ENCODE results near the gene KAT6B. TPM values are rescaled to one million over a fixed set of nuclear protein-coding genes. Genes with fewer than 3 reads are reported as not detected.

Gene KAT6B
- total and polyA plus RNA-seq, 10 of the 15 experiments (the other 5 are each of a cell fraction or from before 2014, with no cell fraction given), result 2.7 to 22.6 (median 15.7) TPM

DNA sequence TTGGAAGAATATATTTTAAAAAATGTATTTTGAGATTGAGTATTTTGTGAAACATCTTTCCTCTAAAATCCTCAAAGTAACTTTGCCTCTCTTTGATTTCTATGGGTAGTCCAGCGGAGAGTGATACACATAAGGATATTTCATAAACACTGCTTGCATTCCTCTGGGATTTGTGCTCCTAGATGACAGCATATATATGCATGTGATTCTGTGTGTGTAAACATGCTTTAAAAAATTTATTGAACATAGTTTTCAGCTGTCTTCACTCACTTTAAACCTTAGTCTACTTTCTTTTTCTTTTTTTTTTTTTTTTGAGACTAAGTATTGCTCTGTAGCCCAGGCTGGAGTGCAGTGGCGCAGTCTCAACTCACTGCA is 84.6 kb downstream of the KAT6B start:
- in situ Hi-C loops (cut with MboI) (no loop called here), intact Hi-C loops (cut with micrococcal nuclease; ENCODE audit: unreplicated experiment) (no loop called here)
- DNase-seq (ENCODE audit: low read depth, low spot score), result no peak
- WGBS (ENCODE audit: insufficient coverage, insufficient replicate concordance, low lambda C conversion rate, missing lambda C conversion rate), result 100% methylated on average over 2 of the region's 2 CpGs
- ATAC-seq, result no peak
- no peaks in the 10 kb centered on the region for H3K36me3 ChIP-seq (ENCODE audit: control insufficient read depth in 2 of 2, insufficient read depth in 2 of 2, low read length in 1 of 2)
- no peaks in the 10 kb centered on the region for H4K20me1 ChIP-seq (ENCODE audit: control insufficient read depth, insufficient read depth)
- peaks cover 12% of the 10 kb centered on the region for H3K79me2 ChIP-seq (ENCODE audit: control insufficient read depth, insufficient read depth, low read length)
- TF ChIP-seq ATF7 (IDR thresholded peaks at IDR 0.05; ENCODE audit: low read depth) (no peak), SRF (IDR thresholded peaks at IDR 0.05; ENCODE audit: low read depth in 2 of 2, low read length in 2 of 2) (no peak), KDM1A (IDR thresholded peaks at IDR 0.05; ENCODE audit: borderline replicate concordance) (no peak), ZNF622 (IDR thresholded peaks at IDR 0.05) (no peak), LARP7 (IDR thresholded peaks at IDR 0.05) (no peak), NFYA (IDR thresholded peaks at IDR 0.05; ENCODE audit: borderline replicate concordance, low read depth, low read length) (no peak)
- RAD21 ChIA-PET (ENCODE audit: unreplicated experiment), result no interaction called here
- H3K27me3 ChIP-seq (replicated peaks in 1 of 2; ENCODE audit: control insufficient read depth in 2 of 2, insufficient read depth in 2 of 2, low read length in 1 of 2), result no peaks in the 10 kb centered on the region
- POLR2A ChIA-PET, result interaction anchor here (0.7 to 7.5 kb wide), 3 partner anchors 7 to 1473 kb away, joined by 3 to 47 read pairs (median 3); no protein-coding TSS in a partner anchor
- SMC1A ChIA-PET (ENCODE audit: uncharacterized antibody, unreplicated experiment), result interaction anchor here (0.6 to 2.3 kb wide), 3 partner anchors 9 to 1139 kb away, joined by 3 to 6 read pairs (median 4); a partner anchor contains a TSS
- no peak for FAIRE-seq
- no TSS peak for BruUV-seq (replicated peaks)
- no peak overlapping the region for H2AFZ ChIP-seq (ENCODE audit: control insufficient read depth, low read depth, low read length)
- H3K4me2 ChIP-seq (ENCODE audit: control insufficient read depth, insufficient read depth), result no peak overlapping the region
- CTCF ChIA-PET, result interaction anchor here (0.5 to 2.2 kb wide), 2 partner anchors 66 to 80 kb away, joined by 4 to 7 read pairs; no protein-coding TSS in a partner anchor
- H3K9me3 ChIP-seq (replicated peaks; ENCODE audit: control insufficient read depth, insufficient read depth, low read length), result no peaks in the 10 kb centered on the region; the same call in 2 of the 3 replicates
- peaks cover 5% of the 10 kb centered on the region for H3K4me1 ChIP-seq (ENCODE audit: control insufficient read depth, insufficient read depth, low read length)
- H3K9ac ChIP-seq (ENCODE audit: control insufficient read depth, insufficient read depth, low read length), result no peak overlapping the region
- no peak overlapping the region for H3K4me3 ChIP-seq
- no peak overlapping the region for H3K27ac ChIP-seq (ENCODE audit: control insufficient read depth, insufficient read depth)

- Histone ChIP-seq H3K9ac (ENCODE audit: control insufficient read depth, insufficient read depth, low read length) (no peak overlapping the region), H3K9me3 (replicated peaks; ENCODE audit: control insufficient read depth, insufficient read depth, low read length) (no peaks in the 10 kb centered on the region; the same call in 2 of the 3 replicates), H3K4me1 (ENCODE audit: control insufficient read depth, insufficient read depth, low read length) (peaks cover 5% of the 10 kb centered on the region), H3K79me2 (ENCODE audit: control insufficient read depth, insufficient read depth, low read length) (peaks cover 15% of the 10 kb centered on the region), H3K4me2 (ENCODE audit: control insufficient read depth, insufficient read depth) (no peak overlapping the region), H4K20me1 (ENCODE audit: control insufficient read depth, insufficient read depth) (no peaks in the 10 kb centered on the region), H3K4me3 (no peak overlapping the region), H2AFZ (ENCODE audit: control insufficient read depth, low read depth, low read length) (no peak overlapping the region), H3K27ac (ENCODE audit: control insufficient read depth, insufficient read depth) (no peak overlapping the region), H3K27me3 (replicated peaks in 1 of 2; ENCODE audit: control insufficient read depth in 2 of 2, insufficient read depth in 2 of 2, low read length in 1 of 2) (no peaks in the 10 kb centered on the region), H3K36me3 (ENCODE audit: control insufficient read depth in 2 of 2, insufficient read depth in 2 of 2, low read length in 1 of 2) (no peaks in the 10 kb centered on the region)
- no peak for DNase-seq (ENCODE audit: low read depth, low spot score)
- no peak for TF ChIP-seq PAX5 (IDR thresholded peaks at IDR 0.05; ENCODE audit: borderline replicate concordance, low read depth, low read length)
- TF ChIP-seq BCL11A (IDR thresholded peaks at IDR 0.05; ENCODE audit: low read depth, low read length), result no peak
- ChIA-PET SMC1A (ENCODE audit: uncharacterized antibody, unreplicated experiment) (interaction anchor here (0.7 to 5.1 kb wide), 14 partner anchors 10 to 108 kb away, joined by 3 to 73 read pairs (median 4); no protein-coding TSS in a partner anchor), RAD21 (ENCODE audit: unreplicated experiment) (interaction anchor here (0.7 to 4.3 kb wide), 7 partner anchors 10 to 108 kb away, joined by 3 to 38 read pairs (median 9); no protein-coding TSS in a partner anchor), CTCF (interaction anchor here (0.6 to 5.3 kb wide), 11 partner anchors 7 to 644 kb away, joined by 3 to 34 read pairs (median 4); no protein-coding TSS in a partner anchor), POLR2A (interaction anchor here (1.1 to 7.5 kb wide), 7 partner anchors 8 to 41 kb away, joined by 3 to 47 read pairs (median 6); no protein-coding TSS in a partner anchor)
- BruUV-seq (replicated peaks), result no TSS peak
- in situ Hi-C loops (cut with MboI) (no loop called here), intact Hi-C loops (cut with micrococcal nuclease; ENCODE audit: unreplicated experiment) (no loop called here)
- no peak for FAIRE-seq
- no peak for ATAC-seq
Observed at GRCh38 chr10:74912182-74912581, 85.8 kb downstream of the KAT6B start.
